Measurements from ENCODE around the gene TTC34.

Gene TTC34

DNA sequence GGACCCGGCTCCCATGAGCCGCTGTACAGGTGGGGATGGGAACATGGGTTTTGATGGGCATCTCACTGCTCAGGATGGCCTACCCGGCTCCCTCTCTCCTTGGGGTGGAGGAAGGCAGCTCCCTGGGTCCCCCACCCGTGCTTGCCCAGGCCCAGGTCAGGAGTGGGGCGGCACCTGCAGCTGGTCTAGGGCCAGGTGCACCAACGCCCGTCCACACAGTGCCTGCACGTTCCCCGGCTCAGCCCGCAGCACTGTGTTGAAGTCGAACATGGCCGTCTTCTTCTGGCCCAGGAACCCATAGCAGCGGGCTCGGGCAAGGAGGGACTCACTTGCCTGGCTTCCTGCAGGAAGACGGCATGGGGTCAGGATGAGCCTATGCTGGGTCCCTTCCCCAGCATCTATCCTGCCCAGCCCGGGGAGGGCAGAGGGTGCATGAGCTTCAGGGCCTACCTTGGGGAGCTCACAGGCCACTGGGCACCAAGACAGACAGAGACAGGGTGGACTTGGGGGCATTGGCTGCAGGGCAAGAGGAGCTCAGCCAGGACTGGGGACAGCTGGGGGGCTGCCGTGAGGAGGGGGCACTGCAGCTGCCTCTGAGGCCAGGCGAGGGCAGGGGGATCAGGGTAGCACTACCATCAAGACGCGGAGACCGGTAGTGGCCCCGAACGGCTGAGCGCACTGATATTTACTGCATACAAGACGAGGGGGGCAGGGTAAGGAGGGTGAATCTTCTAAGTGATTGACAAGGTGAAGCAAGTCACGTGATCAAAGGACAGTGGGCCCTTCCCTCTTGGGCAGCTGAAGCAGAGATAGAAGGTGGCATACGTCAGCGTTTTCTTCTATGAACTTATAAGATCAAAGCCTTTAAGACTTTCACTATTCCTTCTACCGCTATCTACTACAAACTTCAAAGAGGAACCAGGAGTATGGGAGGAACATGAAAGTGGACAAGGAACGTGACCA lies 17.8 kb downstream of the TTC34 start:
- Histone ChIP-seq H3K9ac (ENCODE audit: low read length) (no peak overlapping the region), H3K9me2 (replicated peaks; ENCODE audit: insufficient read depth, low read length) (no peaks in the 10 kb centered on the region), H3K27me3 (ENCODE audit: low read length) (no peaks in the 10 kb centered on the region), H4K20me1 (ENCODE audit: low read depth, low read length) (no peaks in the 10 kb centered on the region), H3K36me3 (ENCODE audit: low read length) (no peaks in the 10 kb centered on the region), H3K27ac (ENCODE audit: low read depth, low read length) (no peak overlapping the region), H3K79me2 (ENCODE audit: insufficient read depth, low read length) (no peaks in the 10 kb centered on the region), H3K4me2 (ENCODE audit: low read depth, low read length, poor library complexity, severe bottlenecking) (no peak overlapping the region), H2AFZ (ENCODE audit: low read depth, low read length, severe bottlenecking) (no peak overlapping the region), H3F3A (ENCODE audit: insufficient read depth) (no peaks in the 10 kb centered on the region), H3K4me3 (ENCODE audit: insufficient read depth, low read length, poor library complexity, severe bottlenecking) (no peak overlapping the region), H3K9me3 (ENCODE audit: insufficient read depth, low read length) (no peaks in the 10 kb centered on the region)
- no peak for TF ChIP-seq EZH2phosphoT487 (conservative IDR thresholded peaks at IDR 0.05; ENCODE audit: low read length)
- TF ChIP-seq, protein P1, sequence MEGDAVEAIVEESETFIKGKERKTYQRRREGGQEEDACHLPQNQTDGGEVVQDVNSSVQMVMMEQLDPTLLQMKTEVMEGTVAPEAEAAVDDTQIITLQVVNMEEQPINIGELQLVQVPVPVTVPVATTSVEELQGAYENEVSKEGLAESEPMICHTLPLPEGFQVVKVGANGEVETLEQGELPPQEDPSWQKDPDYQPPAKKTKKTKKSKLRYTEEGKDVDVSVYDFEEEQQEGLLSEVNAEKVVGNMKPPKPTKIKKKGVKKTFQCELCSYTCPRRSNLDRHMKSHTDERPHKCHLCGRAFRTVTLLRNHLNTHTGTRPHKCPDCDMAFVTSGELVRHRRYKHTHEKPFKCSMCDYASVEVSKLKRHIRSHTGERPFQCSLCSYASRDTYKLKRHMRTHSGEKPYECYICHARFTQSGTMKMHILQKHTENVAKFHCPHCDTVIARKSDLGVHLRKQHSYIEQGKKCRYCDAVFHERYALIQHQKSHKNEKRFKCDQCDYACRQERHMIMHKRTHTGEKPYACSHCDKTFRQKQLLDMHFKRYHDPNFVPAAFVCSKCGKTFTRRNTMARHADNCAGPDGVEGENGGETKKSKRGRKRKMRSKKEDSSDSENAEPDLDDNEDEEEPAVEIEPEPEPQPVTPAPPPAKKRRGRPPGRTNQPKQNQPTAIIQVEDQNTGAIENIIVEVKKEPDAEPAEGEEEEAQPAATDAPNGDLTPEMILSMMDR (IDR thresholded peaks at IDR 0.05; ENCODE audit: insufficient read depth, low read length, poor library complexity, severe bottlenecking) = no peak

- H2AFZ ChIP-seq (ENCODE audit: low read depth, low read length, severe bottlenecking) = no peak overlapping the region
- no peaks in the 10 kb centered on the region for H4K20me1 ChIP-seq (ENCODE audit: low read depth, low read length)
- H3K9me2 ChIP-seq (replicated peaks; ENCODE audit: insufficient read depth, low read length) = no peaks in the 10 kb centered on the region
- H3K4me2 ChIP-seq (ENCODE audit: low read depth, low read length, poor library complexity, severe bottlenecking) = no peak overlapping the region
- no peak overlapping the region for H3K9ac ChIP-seq (ENCODE audit: low read length)
- TF ChIP-seq EZH2phosphoT487 (conservative IDR thresholded peaks at IDR 0.05; ENCODE audit: low read length) = no peak
- TF ChIP-seq, protein P1 (IDR thresholded peaks at IDR 0.05; ENCODE audit: insufficient read depth, low read length, poor library complexity, severe bottlenecking) = no peak
- no peaks in the 10 kb centered on the region for H3K79me2 ChIP-seq (ENCODE audit: insufficient read depth, low read length)
- no peaks in the 10 kb centered on the region for H3K36me3 ChIP-seq (ENCODE audit: low read length)
- no peaks in the 10 kb centered on the region for H3K9me3 ChIP-seq (ENCODE audit: insufficient read depth, low read length)
- no peaks in the 10 kb centered on the region for H3F3A ChIP-seq (ENCODE audit: insufficient read depth)
- H3K27me3 ChIP-seq (ENCODE audit: low read length) = no peaks in the 10 kb centered on the region
- no peak overlapping the region for H3K27ac ChIP-seq (ENCODE audit: low read depth, low read length)
- no peak overlapping the region for H3K4me3 ChIP-seq (ENCODE audit: insufficient read depth, low read length, poor library complexity, severe bottlenecking)
Measured at GRCh38 chr1:2783069-2783434, 18.4 kb downstream of the TTC34 start.

DNA sequence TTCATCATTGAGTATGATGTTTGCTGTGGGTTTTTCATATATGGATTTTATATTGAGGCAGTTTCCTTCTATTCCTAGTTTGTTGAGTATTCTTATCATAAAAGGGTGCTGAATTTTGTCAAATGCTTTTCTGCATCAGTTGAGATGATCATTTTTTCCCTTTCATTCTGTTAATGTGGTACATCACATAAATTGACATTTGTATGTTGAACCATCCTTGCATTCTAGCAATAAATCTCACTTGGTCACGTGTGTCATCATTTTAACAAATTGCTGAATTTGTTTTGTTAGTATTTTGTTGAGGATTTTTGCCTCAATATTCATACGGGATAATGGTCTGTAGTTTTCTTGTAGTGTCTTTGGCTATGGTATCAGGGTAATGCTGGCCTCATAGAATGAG lies 19.9 kb downstream of the TTC34 start:
- no peak for TF ChIP-seq EZH2phosphoT487 (conservative IDR thresholded peaks at IDR 0.05; ENCODE audit: low read length)
- TF ChIP-seq, protein P1 (IDR thresholded peaks at IDR 0.05; ENCODE audit: insufficient read depth, low read length, poor library complexity, severe bottlenecking) = no peak
- Histone ChIP-seq H3K27me3 (ENCODE audit: low read length) (no peaks in the 10 kb centered on the region), H4K20me1 (ENCODE audit: low read depth, low read length) (no peaks in the 10 kb centered on the region), H3F3A (ENCODE audit: insufficient read depth) (no peaks in the 10 kb centered on the region), H3K27ac (ENCODE audit: low read depth, low read length) (no peak overlapping the region), H3K9me2 (replicated peaks; ENCODE audit: insufficient read depth, low read length) (no peaks in the 10 kb centered on the region), H3K79me2 (ENCODE audit: insufficient read depth, low read length) (no peaks in the 10 kb centered on the region), H3K4me2 (ENCODE audit: low read depth, low read length, poor library complexity, severe bottlenecking) (no peak overlapping the region), H3K9me3 (ENCODE audit: insufficient read depth, low read length) (no peaks in the 10 kb centered on the region), H3K36me3 (ENCODE audit: low read length) (no peaks in the 10 kb centered on the region), H2AFZ (ENCODE audit: low read depth, low read length, severe bottlenecking) (no peak overlapping the region), H3K9ac (ENCODE audit: low read length) (no peak overlapping the region), H3K4me3 (ENCODE audit: insufficient read depth, low read length, poor library complexity, severe bottlenecking) (no peak overlapping the region)

Measured in SU-DHL-6 (cell line).